ENCODE results near the gene ANKRD55.
A peak's percentile ranks its signal among the peaks of the same experiment; 100 is the strongest.

DNA sequence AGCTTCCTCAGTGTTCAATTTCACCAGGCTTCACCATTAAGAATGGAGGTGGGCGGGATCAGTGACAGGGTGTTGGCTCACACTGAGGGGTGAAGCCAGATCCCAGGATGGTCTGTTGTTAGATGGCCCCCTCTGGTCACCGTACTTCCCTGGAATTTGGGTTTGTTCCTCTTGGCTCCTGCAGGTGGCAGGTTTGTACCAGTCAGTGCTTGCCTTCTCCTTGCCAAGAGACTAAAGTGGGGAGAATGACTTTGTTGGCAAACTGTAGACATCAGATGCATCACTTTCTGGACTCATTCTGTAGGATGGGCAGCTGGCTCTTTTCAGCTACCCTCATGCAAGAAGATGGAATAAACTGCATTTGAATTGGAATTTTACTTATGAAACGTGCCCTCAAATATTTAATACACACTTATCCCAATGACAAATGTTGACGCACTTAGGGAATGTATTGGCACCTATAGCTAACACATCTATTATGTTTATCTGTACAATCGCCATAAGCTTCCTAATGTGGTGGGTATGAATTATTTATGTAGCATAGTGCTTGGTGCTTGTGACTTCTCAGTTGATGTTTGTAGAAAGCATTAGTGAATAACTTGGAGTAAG, 31.4 kb upstream of the ANKRD55 start:
- TF ChIP-seq EZH2 (IDR thresholded peaks at IDR 0.05; ENCODE audit: low read depth), result no peak
- TF ChIP-seq, protein P1, sequence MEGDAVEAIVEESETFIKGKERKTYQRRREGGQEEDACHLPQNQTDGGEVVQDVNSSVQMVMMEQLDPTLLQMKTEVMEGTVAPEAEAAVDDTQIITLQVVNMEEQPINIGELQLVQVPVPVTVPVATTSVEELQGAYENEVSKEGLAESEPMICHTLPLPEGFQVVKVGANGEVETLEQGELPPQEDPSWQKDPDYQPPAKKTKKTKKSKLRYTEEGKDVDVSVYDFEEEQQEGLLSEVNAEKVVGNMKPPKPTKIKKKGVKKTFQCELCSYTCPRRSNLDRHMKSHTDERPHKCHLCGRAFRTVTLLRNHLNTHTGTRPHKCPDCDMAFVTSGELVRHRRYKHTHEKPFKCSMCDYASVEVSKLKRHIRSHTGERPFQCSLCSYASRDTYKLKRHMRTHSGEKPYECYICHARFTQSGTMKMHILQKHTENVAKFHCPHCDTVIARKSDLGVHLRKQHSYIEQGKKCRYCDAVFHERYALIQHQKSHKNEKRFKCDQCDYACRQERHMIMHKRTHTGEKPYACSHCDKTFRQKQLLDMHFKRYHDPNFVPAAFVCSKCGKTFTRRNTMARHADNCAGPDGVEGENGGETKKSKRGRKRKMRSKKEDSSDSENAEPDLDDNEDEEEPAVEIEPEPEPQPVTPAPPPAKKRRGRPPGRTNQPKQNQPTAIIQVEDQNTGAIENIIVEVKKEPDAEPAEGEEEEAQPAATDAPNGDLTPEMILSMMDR (conservative IDR thresholded peaks at IDR 0.05), result peak; percentile 64

Measured in PC-9 (cell line).